ENCODE data around the gene PAK3.
A peak's percentile ranks its signal among the peaks of the same experiment; 100 is the strongest.

PAK3 gene

GRCh38 chrX:111167334-111167733 lies 71.3 kb downstream of the PAK3 start:
- TF ChIP-seq OSR1 (CRISPR knock-in tag; IDR thresholded peaks at IDR 0.05), result no peak
- TF ChIP-seq ESRRG (CRISPR knock-in tag; IDR thresholded peaks at IDR 0.05), result no peak
- TF ChIP-seq, protein P1, sequence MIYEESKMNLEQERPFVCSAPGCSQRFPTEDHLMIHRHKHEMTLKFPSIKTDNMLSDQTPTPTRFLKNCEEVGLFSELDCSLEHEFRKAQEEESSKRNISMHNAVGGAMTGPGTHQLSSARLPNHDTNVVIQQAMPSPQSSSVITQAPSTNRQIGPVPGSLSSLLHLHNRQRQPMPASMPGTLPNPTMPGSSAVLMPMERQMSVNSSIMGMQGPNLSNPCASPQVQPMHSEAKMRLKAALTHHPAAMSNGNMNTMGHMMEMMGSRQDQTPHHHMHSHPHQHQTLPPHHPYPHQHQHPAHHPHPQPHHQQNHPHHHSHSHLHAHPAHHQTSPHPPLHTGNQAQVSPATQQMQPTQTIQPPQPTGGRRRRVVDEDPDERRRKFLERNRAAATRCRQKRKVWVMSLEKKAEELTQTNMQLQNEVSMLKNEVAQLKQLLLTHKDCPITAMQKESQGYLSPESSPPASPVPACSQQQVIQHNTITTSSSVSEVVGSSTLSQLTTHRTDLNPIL (CRISPR knock-in tag; IDR thresholded peaks at IDR 0.05; ENCODE audit: low read depth), result no peak
- no peak for TF ChIP-seq TCF4 (CRISPR knock-in tag; IDR thresholded peaks at IDR 0.05; ENCODE audit: borderline replicate concordance)
- TF ChIP-seq ZFP3 (CRISPR knock-in tag; IDR thresholded peaks at IDR 0.05), result no peak
- no peak for TF ChIP-seq ZNF70 (CRISPR knock-in tag; IDR thresholded peaks at IDR 0.05)
- no peak for TF ChIP-seq PPARA (CRISPR knock-in tag; IDR thresholded peaks at IDR 0.05; ENCODE audit: borderline replicate concordance)
- TF ChIP-seq ZNF8 (CRISPR knock-in tag; IDR thresholded peaks at IDR 0.05), result no peak
- no peak for TF ChIP-seq ISL1 (CRISPR knock-in tag; IDR thresholded peaks at IDR 0.05)
- TF ChIP-seq ZNF565 (CRISPR knock-in tag; conservative IDR thresholded peaks at IDR 0.05; ENCODE audit: low read depth), result no peak
- no peak for TF ChIP-seq SNAI2 (CRISPR knock-in tag; IDR thresholded peaks at IDR 0.05)
- TF ChIP-seq, protein P2, sequence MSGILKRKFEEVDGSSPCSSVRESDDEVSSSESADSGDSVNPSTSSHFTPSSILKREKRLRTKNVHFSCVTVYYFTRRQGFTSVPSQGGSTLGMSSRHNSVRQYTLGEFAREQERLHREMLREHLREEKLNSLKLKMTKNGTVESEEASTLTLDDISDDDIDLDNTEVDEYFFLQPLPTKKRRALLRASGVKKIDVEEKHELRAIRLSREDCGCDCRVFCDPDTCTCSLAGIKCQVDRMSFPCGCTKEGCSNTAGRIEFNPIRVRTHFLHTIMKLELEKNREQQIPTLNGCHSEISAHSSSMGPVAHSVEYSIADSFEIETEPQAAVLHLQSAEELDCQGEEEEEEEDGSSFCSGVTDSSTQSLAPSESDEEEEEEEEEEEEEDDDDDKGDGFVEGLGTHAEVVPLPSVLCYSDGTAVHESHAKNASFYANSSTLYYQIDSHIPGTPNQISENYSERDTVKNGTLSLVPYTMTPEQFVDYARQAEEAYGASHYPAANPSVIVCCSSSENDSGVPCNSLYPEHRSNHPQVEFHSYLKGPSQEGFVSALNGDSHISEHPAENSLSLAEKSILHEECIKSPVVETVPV (CRISPR knock-in tag; IDR thresholded peaks at IDR 0.05), result no peak
- no peak for TF ChIP-seq RARB (CRISPR knock-in tag; IDR thresholded peaks at IDR 0.05)
- no peak for TF ChIP-seq CSDC2 (CRISPR knock-in tag; IDR thresholded peaks at IDR 0.05)
- TF ChIP-seq ZFP30 (CRISPR knock-in tag; IDR thresholded peaks at IDR 0.05), result no peak
- no peak for TF ChIP-seq ZC3H10 (CRISPR knock-in tag; IDR thresholded peaks at IDR 0.05)
- ATAC-seq, result no peak

DNA sequence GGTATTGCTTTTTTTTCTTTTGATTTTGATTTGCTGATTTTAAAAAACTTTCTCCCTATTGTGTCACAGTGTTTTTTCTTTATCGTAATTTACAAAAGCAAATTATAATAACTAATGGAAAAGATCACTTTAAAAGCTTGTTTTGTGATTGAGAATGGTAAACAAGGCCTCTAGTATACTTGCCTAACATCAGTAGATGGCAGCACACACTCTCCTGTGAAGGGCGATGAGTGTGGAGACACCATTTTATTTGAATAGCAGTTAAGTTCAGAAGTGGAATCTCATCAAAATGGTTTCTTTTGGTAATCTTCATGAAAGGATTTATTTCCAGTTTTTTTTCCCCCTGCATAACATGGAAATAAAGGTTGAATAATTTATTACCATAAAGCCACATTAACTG lies 72.3 kb downstream of the PAK3 start:
- TF ChIP-seq CSDC2 (CRISPR knock-in tag; IDR thresholded peaks at IDR 0.05) (no peak), PPARA (CRISPR knock-in tag; IDR thresholded peaks at IDR 0.05; ENCODE audit: borderline replicate concordance) (no peak), RARB (CRISPR knock-in tag; IDR thresholded peaks at IDR 0.05) (no peak), PATZ1 (CRISPR knock-in tag; IDR thresholded peaks at IDR 0.05; ENCODE audit: borderline replicate concordance) (no peak), ISL1 (CRISPR knock-in tag; IDR thresholded peaks at IDR 0.05) (no peak), ZFP30 (CRISPR knock-in tag; IDR thresholded peaks at IDR 0.05) (no peak)
- TF ChIP-seq, protein P2 (CRISPR knock-in tag; IDR thresholded peaks at IDR 0.05), result no peak
- peak; percentile 69 for ATAC-seq

GRCh38 chrX:111169141-111169540 lies 73.2 kb downstream of the PAK3 start:
- TF ChIP-seq ZFP30 (CRISPR knock-in tag; IDR thresholded peaks at IDR 0.05) (no peak), ZNF8 (CRISPR knock-in tag; IDR thresholded peaks at IDR 0.05) (no peak), SNAI2 (CRISPR knock-in tag; IDR thresholded peaks at IDR 0.05) (no peak), ESRRG (CRISPR knock-in tag; IDR thresholded peaks at IDR 0.05) (no peak), ZNF70 (CRISPR knock-in tag; IDR thresholded peaks at IDR 0.05) (no peak), ZFP3 (CRISPR knock-in tag; IDR thresholded peaks at IDR 0.05) (no peak), CSDC2 (CRISPR knock-in tag; IDR thresholded peaks at IDR 0.05) (no peak), TOX (CRISPR knock-in tag; IDR thresholded peaks at IDR 0.05; ENCODE audit: borderline replicate concordance) (no peak), ZC3H10 (CRISPR knock-in tag; IDR thresholded peaks at IDR 0.05) (no peak), ZNF565 (CRISPR knock-in tag; conservative IDR thresholded peaks at IDR 0.05; ENCODE audit: low read depth) (no peak), ARNTL (CRISPR knock-in tag; IDR thresholded peaks at IDR 0.05; ENCODE audit: borderline replicate concordance, low read depth) (no peak), RARB (CRISPR knock-in tag; IDR thresholded peaks at IDR 0.05) (no peak), OSR1 (CRISPR knock-in tag; IDR thresholded peaks at IDR 0.05) (no peak), ISL1 (CRISPR knock-in tag; IDR thresholded peaks at IDR 0.05) (no peak)
- TF ChIP-seq, protein P3, sequence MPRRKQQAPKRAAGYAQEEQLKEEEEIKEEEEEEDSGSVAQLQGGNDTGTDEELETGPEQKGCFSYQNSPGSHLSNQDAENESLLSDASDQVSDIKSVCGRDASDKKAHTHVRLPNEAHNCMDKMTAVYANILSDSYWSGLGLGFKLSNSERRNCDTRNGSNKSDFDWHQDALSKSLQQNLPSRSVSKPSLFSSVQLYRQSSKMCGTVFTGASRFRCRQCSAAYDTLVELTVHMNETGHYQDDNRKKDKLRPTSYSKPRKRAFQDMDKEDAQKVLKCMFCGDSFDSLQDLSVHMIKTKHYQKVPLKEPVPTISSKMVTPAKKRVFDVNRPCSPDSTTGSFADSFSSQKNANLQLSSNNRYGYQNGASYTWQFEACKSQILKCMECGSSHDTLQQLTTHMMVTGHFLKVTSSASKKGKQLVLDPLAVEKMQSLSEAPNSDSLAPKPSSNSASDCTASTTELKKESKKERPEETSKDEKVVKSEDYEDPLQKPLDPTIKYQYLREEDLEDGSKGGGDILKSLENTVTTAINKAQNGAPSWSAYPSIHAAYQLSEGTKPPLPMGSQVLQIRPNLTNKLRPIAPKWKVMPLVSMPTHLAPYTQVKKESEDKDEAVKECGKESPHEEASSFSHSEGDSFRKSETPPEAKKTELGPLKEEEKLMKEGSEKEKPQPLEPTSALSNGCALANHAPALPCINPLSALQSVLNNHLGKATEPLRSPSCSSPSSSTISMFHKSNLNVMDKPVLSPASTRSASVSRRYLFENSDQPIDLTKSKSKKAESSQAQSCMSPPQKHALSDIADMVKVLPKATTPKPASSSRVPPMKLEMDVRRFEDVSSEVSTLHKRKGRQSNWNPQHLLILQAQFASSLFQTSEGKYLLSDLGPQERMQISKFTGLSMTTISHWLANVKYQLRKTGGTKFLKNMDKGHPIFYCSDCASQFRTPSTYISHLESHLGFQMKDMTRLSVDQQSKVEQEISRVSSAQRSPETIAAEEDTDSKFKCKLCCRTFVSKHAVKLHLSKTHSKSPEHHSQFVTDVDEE (CRISPR knock-in tag; IDR thresholded peaks at IDR 0.05), result no peak
- TF ChIP-seq, protein P1 (CRISPR knock-in tag; IDR thresholded peaks at IDR 0.05; ENCODE audit: low read depth), result no peak
- TF ChIP-seq, protein P2 (CRISPR knock-in tag; IDR thresholded peaks at IDR 0.05), result no peak
- no peak for ATAC-seq

Data from SK-N-SH treated with all-trans-retinoic acid at 6 μM for 48 hours (cell line).